ENCODE results near the gene RHOH.
A peak's percentile ranks its signal among the peaks of the same experiment; 100 is the strongest.

Gene RHOH

GRCh38 chr4:40209401-40209800, 12.6 kb downstream of the RHOH start:
- no peak for DNase-seq

- DNase-seq: no peak
Measured at GRCh38 chr4:40210776-40211175, 13.9 kb downstream of the RHOH start.

- no peak for DNase-seq
Measured at GRCh38 chr4:40211224-40212185, 14.7 kb downstream of the RHOH start.

GRCh38 chr4:40212674-40213527, 16.1 kb downstream of the RHOH start:
- peak; percentile 1 for DNase-seq

- DNase-seq: no peak
Measured at GRCh38 chr4:40214038-40214437, 17.2 kb downstream of the RHOH start.

- DNase-seq: no peak
Measured at GRCh38 chr4:40214661-40215418, 18.0 kb downstream of the RHOH start.

- DNase-seq: no peak
Measured at GRCh38 chr4:40216622-40217366, 20.0 kb downstream of the RHOH start.

- no peak for DNase-seq
Measured at GRCh38 chr4:40221744-40222143, 24.9 kb downstream of the RHOH start.

GRCh38 chr4:40223343-40223742, 26.5 kb downstream of the RHOH start:
- DNase-seq: no peak

- no peak for DNase-seq
Measured at GRCh38 chr4:40224432-40224831, 27.6 kb downstream of the RHOH start.

- DNase-seq: no peak
Measured at GRCh38 chr4:40225497-40225896, 28.7 kb downstream of the RHOH start.

GRCh38 chr4:40227284-40227683, 30.5 kb downstream of the RHOH start:
- DNase-seq: no peak

GRCh38 chr4:40228497-40229365, 31.9 kb downstream of the RHOH start:
- DNase-seq: no peak

- DNase-seq: no peak
Measured at GRCh38 chr4:40231316-40231863, 34.6 kb downstream of the RHOH start.

GRCh38 chr4:40232610-40233009, 35.8 kb downstream of the RHOH start:
- DNase-seq: no peak

- no peak for DNase-seq
Measured at GRCh38 chr4:40233227-40233626, 36.4 kb downstream of the RHOH start.

- no peak for DNase-seq
Measured at GRCh38 chr4:40234519-40235039, 37.7 kb downstream of the RHOH start.

GRCh38 chr4:40238008-40238699, 41.3 kb downstream of the RHOH start:
- no peak for DNase-seq

GRCh38 chr4:40238700-40239548, 42.1 kb downstream of the RHOH start:
- no peak for DNase-seq
